HG03095 (cell line): Measurements from ENCODE around the gene ST6GALNAC1.

ENCODE experiments used
- ATAC-seq: cut with Tn5 transposase; IDR thresholded peaks from one replicate; pipeline ENCODE4 v1.9.1; 2021; ENCODE audit warnings: moderate library complexity; ENCODE audit not compliant: unreplicated experiment

The ST6GALNAC1 gene

DNA sequence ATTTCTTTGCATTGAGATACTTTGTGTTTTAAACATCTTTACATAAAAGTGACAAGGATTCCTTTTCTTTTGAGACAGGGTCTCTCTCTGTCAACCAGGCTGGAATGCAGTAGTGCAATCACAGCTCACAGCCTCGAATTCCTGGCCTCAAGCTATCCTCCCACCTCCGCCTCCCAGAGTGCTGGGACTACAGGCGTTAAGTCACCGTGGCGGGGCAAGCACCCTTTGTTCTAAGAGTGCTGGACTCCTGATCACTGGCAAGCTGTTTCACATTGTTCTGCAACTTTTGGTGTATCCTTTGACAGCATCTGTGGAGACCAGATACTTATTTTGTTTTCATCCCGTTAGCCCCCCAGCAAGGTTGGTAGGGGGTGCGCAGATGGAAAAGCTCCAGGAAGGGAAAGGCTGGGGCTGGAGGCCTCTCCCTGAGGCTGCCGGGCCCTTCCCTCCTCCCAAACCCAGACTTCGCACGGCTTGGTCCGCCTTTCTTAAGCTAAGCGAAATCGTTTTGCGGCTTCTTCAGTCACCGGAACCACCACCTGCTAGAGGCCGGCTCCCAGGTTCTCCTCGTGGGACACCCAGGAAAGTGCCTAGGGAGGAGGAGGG lies 59.0 kb downstream of the ST6GALNAC1 start:
- ATAC-seq = no peak

DNA sequence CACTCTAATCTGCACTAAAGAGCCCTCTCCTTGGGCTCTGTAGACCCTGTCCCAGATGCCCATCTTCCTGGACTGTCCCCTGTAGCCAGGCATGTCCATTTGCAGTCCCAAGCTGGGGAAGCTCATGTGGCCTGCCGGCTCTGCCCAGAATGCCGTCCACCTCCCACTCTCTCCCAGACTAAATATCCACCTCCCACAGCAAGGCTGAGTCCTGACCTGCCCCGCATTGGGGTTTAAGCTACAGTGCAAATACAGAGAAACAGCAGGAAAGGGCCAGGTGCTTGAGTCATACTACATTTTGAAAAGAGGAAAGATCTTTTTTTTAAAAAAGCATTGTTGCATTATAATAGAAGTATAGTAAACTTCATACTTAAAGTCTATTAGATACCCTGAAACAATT lies 60.9 kb downstream of the ST6GALNAC1 start:
- no peak for ATAC-seq

GRCh38 chr17:76581515-76581914 lies 62.0 kb downstream of the ST6GALNAC1 start:
- ATAC-seq = no peak

GRCh38 chr17:76579281-76579680 lies 64.3 kb downstream of the ST6GALNAC1 start:
- ATAC-seq = no peak

DNA sequence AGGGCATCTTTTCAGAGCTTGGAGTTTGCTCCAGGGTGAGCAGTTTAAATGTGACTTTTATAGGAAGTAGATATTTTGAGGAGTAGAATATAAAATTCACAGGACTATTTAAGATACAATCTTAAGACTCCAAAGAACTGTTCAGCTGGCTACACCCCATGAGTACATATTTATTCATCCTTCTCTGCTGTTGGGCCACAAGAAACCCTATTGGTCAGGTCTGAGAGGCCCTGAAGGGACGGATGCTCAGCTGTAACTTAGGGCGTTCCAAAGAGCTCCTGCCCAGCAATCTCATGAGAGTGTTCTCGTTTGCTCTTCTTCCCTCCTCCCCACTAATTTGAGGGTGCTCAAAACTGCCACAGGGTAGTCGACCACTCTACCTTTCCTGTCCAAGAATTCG lies 65.2 kb downstream of the ST6GALNAC1 start:
- ATAC-seq = no peak

GRCh38 chr17:76577876-76578275 lies 65.7 kb downstream of the ST6GALNAC1 start:
- no peak for ATAC-seq

- no peak for ATAC-seq
Measured at GRCh38 chr17:76576189-76576588, 67.4 kb downstream of the ST6GALNAC1 start.

- no peak for ATAC-seq
Measured at GRCh38 chr17:76575570-76575969, 68.0 kb downstream of the ST6GALNAC1 start.
